NCI-H128 (cell line): ENCODE data around the gene RACK1.
"Not testable (repeated sequence)": the region's sequence is repeated elsewhere in the genome, so short reads cannot be mapped to it uniquely, and the experiment has no call there.

Experiments used
- DNase-seq: peaks from one replicate; lab custom pipeline; 2025; ENCODE audit not compliant: unreplicated experiment; lab: John Stamatoyannopoulos, UW

The RACK1 gene

GRCh38 chr5:181217111-181217802 lies 26.4 kb downstream of the RACK1 start:
- no peak for DNase-seq

- no peak for DNase-seq
Observed at GRCh38 chr5:181215997-181216989, 27.4 kb downstream of the RACK1 start.

GRCh38 chr5:181214249-181214648 lies 29.5 kb downstream of the RACK1 start:
- not testable (repeated sequence) for DNase-seq

- DNase-seq: no peak
Observed at GRCh38 chr5:181212934-181213333, 30.8 kb downstream of the RACK1 start.

GRCh38 chr5:181212080-181212479 lies 31.6 kb downstream of the RACK1 start:
- DNase-seq: no peak

- no peak for DNase-seq
Observed at GRCh38 chr5:181211208-181211607, 32.5 kb downstream of the RACK1 start.

GRCh38 chr5:181210698-181211097 lies 33.0 kb downstream of the RACK1 start:
- not testable (repeated sequence) for DNase-seq

- not testable (repeated sequence) for DNase-seq
Observed at GRCh38 chr5:181210148-181210547, 33.6 kb downstream of the RACK1 start.

GRCh38 chr5:181209006-181209405 lies 34.7 kb downstream of the RACK1 start:
- DNase-seq: not testable (repeated sequence)

GRCh38 chr5:181207960-181208253 lies 35.8 kb downstream of the RACK1 start:
- no peak for DNase-seq

- no peak for DNase-seq
Observed at GRCh38 chr5:181207214-181207959, 36.3 kb downstream of the RACK1 start.

- no peak for DNase-seq
Observed at GRCh38 chr5:181205761-181206649, 37.7 kb downstream of the RACK1 start.

- no peak for DNase-seq
Observed at GRCh38 chr5:181204826-181205760, 38.6 kb downstream of the RACK1 start, which contains the start of gene TRIM7. TSS of gene TRIM7 (minus strand) at chr5:181205196. CDS start at chr5:181205110, 86 bp downstream.

GRCh38 chr5:181204113-181204825 lies 39.4 kb downstream of the RACK1 start:
- no peak for DNase-seq

GRCh38 chr5:181203777-181204112 lies 40.0 kb downstream of the RACK1 start:
- DNase-seq: no peak

- no peak for DNase-seq
Observed at GRCh38 chr5:181203093-181203711, 40.5 kb downstream of the RACK1 start.

- DNase-seq: no peak
Observed at GRCh38 chr5:181200816-181201215, 42.9 kb downstream of the RACK1 start.

- no peak for DNase-seq
Observed at GRCh38 chr5:181199881-181200638, 43.6 kb downstream of the RACK1 start.
